Panc1 (cell line): ENCODE measurements around the gene S1PR5.
"Not testable (repeated sequence)": the region's sequence is repeated elsewhere in the genome, so short reads cannot be mapped to it uniquely, and the experiment has no call there.

ENCODE experiments used
- CTCF ChIP-seq: fragments of 450-650 bp; IDR thresholded peaks from 2 replicates; pipeline ENCODE4 v1.5.1; 2017; ENCODE audit warnings: mild to moderate bottlenecking
- SIN3A ChIP-seq: IDR thresholded peaks from 2 replicates; pipeline ENCODE4 v1.6.1; 2012; ENCODE audit warnings: low read depth, mild to moderate bottlenecking, low read length, moderate library complexity, borderline replicate concordance; ENCODE audit not compliant: insufficient read depth
- TCF7L2 ChIP-seq: IDR thresholded peaks from 2 replicates; pipeline ENCODE4 v1.6.1; 2011; ENCODE audit warnings: mild to moderate bottlenecking, low read depth, low read length, inconsistent platforms

- not testable (repeated sequence) for TF ChIP-seq CTCF, SIN3A, TCF7L2
These were observed 33.8 kb upstream of the S1PR5 start for GRCh38 chr19:10551006-10551405.
